Astrocyte of the cerebellum (primary cell): ENCODE results near the gene SLC7A8.
A peak's percentile ranks its signal among the peaks of the same experiment; 100 is the strongest.
"Not testable (repeated sequence)": the region's sequence is repeated elsewhere in the genome, so short reads cannot be mapped to it uniquely, and the experiment has no call there.

ENCODE experiments used
- DNase-seq: peaks from one replicate; pipeline ENCODE4 v3.0.0-alpha.2; 2011; ENCODE audit warnings: low read depth
- H3K4me3 ChIP-seq: 2 replicates; pipeline ENCODE4 v1.5.1; 2011; ENCODE audit warnings: mild to moderate bottlenecking, low read depth, low read length, moderate library complexity
- CTCF ChIP-seq: IDR thresholded peaks from 2 replicates; pipeline ENCODE4 v1.5.1; 2012; ENCODE audit warnings: low read length, low read depth, moderate library complexity, mild to moderate bottlenecking; ENCODE audit errors: missing control alignments
- in situ Hi-C: cut with HindIII; loops from 2 replicates; pipeline ENCODE4 v1.10.0; 2017; ENCODE audit warnings: low sequenced_read_pairs

Gene SLC7A8

GRCh38 chr14:23183479-23183878, at the start of gene SLC7A8:
Gene SLC7A8, minus strand, starts transcription at chr14:23183660. Its CDS starts 746 bp downstream, at chr14:23182914.
- no peak for DNase-seq
- TF ChIP-seq CTCF, result no peak
- in situ Hi-C loops, result no loop called here
- H3K4me3 ChIP-seq, result peak within 1 kb of the TSS; percentile 49

GRCh38 chr14:23232241-23232808, 48.9 kb upstream of the SLC7A8 start:
- in situ Hi-C loops, H3K4me3 ChIP-seq, DNase-seq: not testable (repeated sequence)

GRCh38 chr14:23228812-23229211, 45.4 kb upstream of the SLC7A8 start:
- in situ Hi-C loops, result no loop called here
- no peak for DNase-seq
- TF ChIP-seq CTCF, result no peak
- H3K4me3 ChIP-seq, result no peak overlapping the region

- TF ChIP-seq CTCF, result no peak
- H3K4me3 ChIP-seq, result no peak overlapping the region
- in situ Hi-C loops, result no loop called here
- DNase-seq, result no peak
These were observed 44.1 kb upstream of the SLC7A8 start for GRCh38 chr14:23227566-23227965.

GRCh38 chr14:23224958-23225357, 41.5 kb upstream of the SLC7A8 start:
- DNase-seq, in situ Hi-C loops, H3K4me3 ChIP-seq: not testable (repeated sequence)

GRCh38 chr14:23219075-23219474, 35.6 kb upstream of the SLC7A8 start:
- no peak for DNase-seq
- H3K4me3 ChIP-seq, result no peak overlapping the region
- TF ChIP-seq CTCF, result no peak
- in situ Hi-C loops, result no loop called here

- DNase-seq, result no peak
- H3K4me3 ChIP-seq, result no peak overlapping the region
- no peak for TF ChIP-seq CTCF
- in situ Hi-C loops, result no loop called here
These were observed 33.9 kb upstream of the SLC7A8 start for GRCh38 chr14:23217032-23218020.
